ENCODE results near the gene PXK.

PXK gene

GRCh38 chr3:58347984-58348383 lies 15.3 kb downstream of the PXK start:
- DNase-seq (ENCODE audit: low read depth) = no peak

- no peak for DNase-seq (ENCODE audit: low read depth)
Measured at GRCh38 chr3:58349792-58350626, 17.3 kb downstream of the PXK start.

- no peak for DNase-seq (ENCODE audit: low read depth)
Measured at GRCh38 chr3:58350627-58351013, 17.9 kb downstream of the PXK start.

- no peak for DNase-seq (ENCODE audit: low read depth)
Measured at GRCh38 chr3:58351920-58352319, 19.2 kb downstream of the PXK start.

- DNase-seq (ENCODE audit: low read depth) = no peak
Measured at GRCh38 chr3:58352626-58353025, 19.9 kb downstream of the PXK start.

- no peak for DNase-seq (ENCODE audit: low read depth)
Measured at GRCh38 chr3:58353722-58354553, 21.2 kb downstream of the PXK start.

- DNase-seq (ENCODE audit: low read depth) = no peak
Measured at GRCh38 chr3:58355179-58355578, 22.5 kb downstream of the PXK start.

GRCh38 chr3:58356054-58356453 lies 23.4 kb downstream of the PXK start:
- no peak for DNase-seq (ENCODE audit: low read depth)

- DNase-seq (ENCODE audit: low read depth) = no peak
Measured at GRCh38 chr3:58357402-58357801, 24.7 kb downstream of the PXK start.

- DNase-seq (ENCODE audit: low read depth) = no peak
Measured at GRCh38 chr3:58358092-58358491, 25.4 kb downstream of the PXK start.

GRCh38 chr3:58358808-58359207 lies 26.1 kb downstream of the PXK start:
- DNase-seq (ENCODE audit: low read depth) = no peak

GRCh38 chr3:58359621-58360020 lies 26.9 kb downstream of the PXK start:
- no peak for DNase-seq (ENCODE audit: low read depth)

GRCh38 chr3:58361866-58362265 lies 29.2 kb downstream of the PXK start:
- DNase-seq (ENCODE audit: low read depth) = no peak

GRCh38 chr3:58366699-58367098 lies 34.0 kb downstream of the PXK start:
- no peak for DNase-seq (ENCODE audit: low read depth)

- no peak for DNase-seq (ENCODE audit: low read depth)
Measured at GRCh38 chr3:58369038-58369437, 36.3 kb downstream of the PXK start.

GRCh38 chr3:58369876-58370275 lies 37.2 kb downstream of the PXK start:
- no peak for DNase-seq (ENCODE audit: low read depth)

GRCh38 chr3:58370407-58370806 lies 37.7 kb downstream of the PXK start:
- no peak for DNase-seq (ENCODE audit: low read depth)

GRCh38 chr3:58371754-58372153 lies 39.1 kb downstream of the PXK start:
- no peak for DNase-seq (ENCODE audit: low read depth)

- no peak for DNase-seq (ENCODE audit: low read depth)
Measured at GRCh38 chr3:58375254-58375653, 42.6 kb downstream of the PXK start.

GRCh38 chr3:58377168-58377567 lies 44.5 kb downstream of the PXK start:
- DNase-seq (ENCODE audit: low read depth) = no peak

GRCh38 chr3:58377750-58378149 lies 45.1 kb downstream of the PXK start:
- DNase-seq (ENCODE audit: low read depth) = no peak

GRCh38 chr3:58379351-58380073 lies 46.8 kb downstream of the PXK start:
- no peak for DNase-seq (ENCODE audit: low read depth)

GRCh38 chr3:58383476-58383875 lies 50.8 kb downstream of the PXK start:
- DNase-seq (ENCODE audit: low read depth) = no peak
